ENCODE measurements around the gene ANKRD6. TPM values are rescaled to one million over a fixed set of nuclear protein-coding genes. Genes with fewer than 3 reads are reported as not detected.

The ANKRD6 gene
- polyA plus RNA-seq, 3 donors: 0.93 to 3.0 (median 1.2) TPM

- Mint-ChIP-seq H3K4me1 (peaks cover 21% of the 10 kb centered on the region), H3K36me3 (peaks cover 28 to 31% of the 10 kb centered on the region in 2 donors)
Measured at GRCh38 chr6:89637960-89638319, 205.0 kb downstream of the ANKRD6 start.

More at GRCh38 chr6:89637960-89638319, 205.0 kb downstream of the ANKRD6 start:
- Histone ChIP-seq H3K9ac (ENCODE audit: insufficient read depth, low read length, poor library complexity, severe bottlenecking) (peak overlapping the region; percentile 90), H3K9me3 (replicated peaks in 1 of 2; ENCODE audit: control insufficient read depth in 1 of 2, insufficient read depth in 1 of 2, low read length in 2 of 2) (no peaks in the 10 kb centered on the region), H3K36me3 (replicated peaks in 1 of 2; ENCODE audit: control insufficient read depth in 1 of 2, insufficient read depth in 2 of 2, low read length in 2 of 2) (peaks cover 11 to 39% of the 10 kb centered on the region in 2 donors), H3K27me3 (ENCODE audit: control insufficient read depth in 2 of 2, insufficient read depth in 2 of 2, low read length in 2 of 2) (no peaks in the 10 kb centered on the region), H3K4me2 (replicated peaks; ENCODE audit: extremely low read depth, low read length, poor library complexity, severe bottlenecking) (peak overlapping the region; percentile 84), H4K20me1 (ENCODE audit: insufficient read depth, low read length) (no peaks in the 10 kb centered on the region), H3K27ac (ENCODE audit: low read depth in 1 of 2, low read length in 2 of 2) (peak overlapping the region; percentile 78 to 98), H2AFZ (ENCODE audit: insufficient read depth, low read depth, low read length, poor library complexity, severe bottlenecking) (peak overlapping the region; percentile 86), H3K4me3 (replicated peaks in 1 of 3; ENCODE audit: low read depth in 2 of 3, low read length in 3 of 3) (peak overlapping the region; percentile 57 to 91 (median 84)), H3K4me1 (ENCODE audit: control insufficient read depth in 1 of 2, insufficient read depth in 2 of 2, low read length in 2 of 2) (peaks cover 14 to 16% of the 10 kb centered on the region in 2 donors), H3K79me2 (ENCODE audit: insufficient read depth, low read length) (peaks cover 8% of the 10 kb centered on the region)
- WGBS (ENCODE audit: insufficient coverage): 27% methylated on average over 7 of the region's 7 CpGs
- peak overlapping the region; percentile 96 to 98 (median 98) for H3K27ac Mint-ChIP-seq
- no peaks in the 10 kb centered on the region for H3K27me3 Mint-ChIP-seq (ENCODE audit: low read depth in 3 of 3)
- no peak for DNase-seq
- no peak for TF ChIP-seq CTCF (IDR thresholded peaks at IDR 0.05)
- H3K4me3 Mint-ChIP-seq: peak overlapping the region; percentile 92 to 94
- intact Hi-C loops (cut with micrococcal nuclease): loop anchor here in 1 of 2 donors (10.0 kb wide), 2 partner anchors 283 to 673 kb away; partner anchors contain the start of genes RNGTT and UBE2J1
- H3K9me3 Mint-ChIP-seq: peaks cover 0 to 3% (median 0%) of the 10 kb centered on the region in 7 donors
